ENCODE results near the gene RAB29.

DNA sequence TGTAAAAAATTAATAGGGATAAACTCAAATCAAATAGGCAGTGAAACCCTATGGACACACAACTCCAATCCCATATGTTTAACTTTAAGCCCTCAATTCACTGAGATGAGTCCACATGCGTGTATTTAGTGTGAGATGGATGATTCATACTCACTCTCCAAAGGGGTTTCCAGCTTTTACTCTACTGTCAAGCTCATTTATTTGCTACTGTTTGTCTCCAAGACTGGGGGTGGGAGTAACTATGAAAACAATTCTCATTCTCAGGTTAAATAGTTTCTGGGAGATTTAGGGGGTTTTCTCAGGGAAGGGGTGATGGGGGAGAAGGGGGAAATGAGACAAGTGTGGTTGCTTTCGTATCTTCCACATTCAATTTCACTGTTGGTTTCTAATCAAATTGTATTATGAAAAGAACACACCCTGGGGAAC is 2.7 kb downstream of the RAB29 start:
- TF ChIP-seq, protein P1, sequence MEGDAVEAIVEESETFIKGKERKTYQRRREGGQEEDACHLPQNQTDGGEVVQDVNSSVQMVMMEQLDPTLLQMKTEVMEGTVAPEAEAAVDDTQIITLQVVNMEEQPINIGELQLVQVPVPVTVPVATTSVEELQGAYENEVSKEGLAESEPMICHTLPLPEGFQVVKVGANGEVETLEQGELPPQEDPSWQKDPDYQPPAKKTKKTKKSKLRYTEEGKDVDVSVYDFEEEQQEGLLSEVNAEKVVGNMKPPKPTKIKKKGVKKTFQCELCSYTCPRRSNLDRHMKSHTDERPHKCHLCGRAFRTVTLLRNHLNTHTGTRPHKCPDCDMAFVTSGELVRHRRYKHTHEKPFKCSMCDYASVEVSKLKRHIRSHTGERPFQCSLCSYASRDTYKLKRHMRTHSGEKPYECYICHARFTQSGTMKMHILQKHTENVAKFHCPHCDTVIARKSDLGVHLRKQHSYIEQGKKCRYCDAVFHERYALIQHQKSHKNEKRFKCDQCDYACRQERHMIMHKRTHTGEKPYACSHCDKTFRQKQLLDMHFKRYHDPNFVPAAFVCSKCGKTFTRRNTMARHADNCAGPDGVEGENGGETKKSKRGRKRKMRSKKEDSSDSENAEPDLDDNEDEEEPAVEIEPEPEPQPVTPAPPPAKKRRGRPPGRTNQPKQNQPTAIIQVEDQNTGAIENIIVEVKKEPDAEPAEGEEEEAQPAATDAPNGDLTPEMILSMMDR (IDR thresholded peaks at IDR 0.05): no peak
- TF ChIP-seq POLR2A (IDR thresholded peaks at IDR 0.05): no peak

All from Peyer's patch (tissue), 4 donors.